H1 (cell line): ENCODE data around the gene KCNQ1. TPM values are rescaled to one million over a fixed set of nuclear protein-coding genes. Genes with fewer than 3 reads are reported as not detected.

Source experiments
- CBX5 ChIP-seq: fragments of 300-800, 300-1000 bp; sonication (generic); IDR thresholded peaks from 2 replicates; pipeline ENCODE4 v1.7.1; 2016; ENCODE audit warnings: antibody characterized with exemption, low read length, low read depth
- CHD1 ChIP-seq: IDR thresholded peaks from 2 replicates; pipeline ENCODE4 v1.6.1; 2012; ENCODE audit warnings: low read depth, low read length, improper control_type of control experiment
- HDAC2 ChIP-seq, 2 experiments: fragments of 300-600 bp in 1 of 2; sonication (generic) in 1 of 2; IDR thresholded peaks; 2 replicates each; pipeline ENCODE4 v1.6.1; 2011 to 2012; ENCODE audit warnings: low read depth in 2 of 2, low read length in 2 of 2, mild to moderate bottlenecking in 2 of 2, moderate library complexity in 2 of 2, borderline replicate concordance in 1 of 2, inconsistent platforms in 1 of 2
- JUN ChIP-seq: IDR thresholded peaks from 2 replicates; pipeline ENCODE4 v1.6.1; 2011; ENCODE audit warnings: low read depth, mild to moderate bottlenecking, improper control_type of control experiment, low read length
- NRF1 ChIP-seq: IDR thresholded peaks from 2 replicates; pipeline ENCODE4 v1.6.1; 2011; ENCODE audit warnings: mild to moderate bottlenecking, low read depth, low read length, improper control_type of control experiment
- polyA plus RNA-seq, 7 experiments: library from polyadenylated mRNA; depleted of rRNA in 3 of 7; stranded (reverse) in 5 of 7; unstranded in 2 of 7; fragments of >200 nt in 5 of 7; fragments of 200-250 nt in 2 of 7; gene quantifications; 1 replicate in 5 of 7; 2 replicates in 1 of 7; 4 replicates in 1 of 7; pipeline versions ENCODE4 v1.2.1 to v1.2.3, GENCODE V29; 2011 to 2013; ENCODE audit warnings: missing spikeins in 2 of 7, mixed read lengths in 2 of 7
- total RNA-seq: library from RNA; stranded (reverse); fragmentation: NEBNext Ultra II Directional; extraction: Animal tissue kit (Norgen Biotek cat#: 25700); gene quantifications from 2 replicates; pipeline ENCODE4 v1.2.1, GENCODE V29; 2021

Gene KCNQ1
- total and polyA plus RNA-seq, 2 of the 8 experiments (the other 6 are each of a cell fraction or from before 2014, with no cell fraction given) = 1.9 to 2.0 TPM

DNA sequence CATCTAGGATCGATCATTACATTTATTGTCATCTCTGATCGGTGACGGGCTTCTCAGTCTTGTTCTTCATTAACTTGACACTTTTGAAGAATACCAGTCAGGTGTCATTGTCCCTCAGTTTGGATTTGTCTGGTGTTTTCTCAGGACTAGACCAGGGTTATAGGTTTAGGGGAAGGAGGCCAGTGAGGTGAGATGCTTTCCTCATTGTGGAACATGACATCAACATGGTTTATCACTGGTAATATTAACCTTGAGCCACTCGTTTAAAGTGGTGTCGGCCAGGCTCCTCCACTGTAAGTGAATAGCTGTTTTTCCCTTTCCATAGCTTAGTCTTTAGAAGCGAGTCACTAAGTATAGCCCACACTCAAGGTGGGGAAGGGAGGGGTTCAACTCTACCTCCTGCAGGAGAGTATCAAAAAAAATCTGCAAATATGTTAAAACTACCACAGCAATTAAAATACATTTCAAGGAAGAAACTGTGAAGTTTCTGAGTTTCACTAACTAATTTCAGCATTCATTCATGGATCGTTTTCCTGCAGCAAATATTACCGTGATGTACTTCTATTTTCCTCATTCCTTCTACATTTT is 213.0 kb downstream of the KCNQ1 start (continued):
- TF ChIP-seq HDAC2 (IDR thresholded peaks at IDR 0.05; ENCODE audit: borderline replicate concordance in 1 of 2, low read depth in 2 of 2, low read length in 2 of 2) (no peak), JUN (no peak), CHD1 (no peak), CBX5 (no peak), NRF1 (no peak)
- TF ChIP-seq, all 59 proteins: peak for 0
